Activated T-cell treated with anti-CD3 and anti-CD28 coated beads, Interleukin-2, amount 50 U/mL, for 4 hours (primary cell): ENCODE results near the gene NOL4L. TPM values are rescaled to one million over a fixed set of nuclear protein-coding genes. Genes with fewer than 3 reads are reported as not detected.

Experiments
- ATAC-seq, 2 donors: fragments of 200-7000 bp; cut with Tn5 transposase; one replicate each; pipeline ENCODE4 v1.10.0; 2021
- DNase-seq: peaks from one replicate; pipeline ENCODE4 v3.0.0-alpha.2; 2020
- H3K27me3 Mint-ChIP-seq: one replicate; pipeline ENCODE4 v1.8.0; 2021; ENCODE audit warnings: low read depth, mixed read lengths
- H3K36me3 Mint-ChIP-seq: one replicate; pipeline ENCODE4 v1.8.0; 2022; ENCODE audit warnings: mixed read lengths; ENCODE audit not compliant: insufficient read depth
- H3K4me1 Mint-ChIP-seq: one replicate; pipeline ENCODE4 v1.8.0; 2021; ENCODE audit warnings: low read depth, mixed read lengths
- H3K4me3 Mint-ChIP-seq: one replicate; pipeline ENCODE4 v1.8.0; 2021; ENCODE audit warnings: mild to moderate bottlenecking, moderate library complexity, mixed read lengths
- H3K9me3 Mint-ChIP-seq: one replicate; pipeline ENCODE4 v1.8.0; 2021; ENCODE audit warnings: mixed read lengths
- total RNA-seq, 3 donors: library from RNA; stranded (reverse); gene quantifications; one replicate each; pipeline ENCODE4 v1.2.1, GENCODE V29; 2021

NOL4L gene
- total RNA-seq, 3 donors from 2014 or later: 5.6 to 8.0 (median 6.3) TPM

GRCh38 chr20:32569018-32569379, 16.1 kb downstream of the NOL4L start:
- peaks cover 35% of the 10 kb centered on the region for H3K4me1 Mint-ChIP-seq
- peaks cover 3% of the 10 kb centered on the region for H3K36me3 Mint-ChIP-seq
- no peak for ATAC-seq
- H3K27me3 Mint-ChIP-seq: no peaks in the 10 kb centered on the region
- DNase-seq: no peak
- no peak overlapping the region for H3K4me3 Mint-ChIP-seq
- no peaks in the 10 kb centered on the region for H3K9me3 Mint-ChIP-seq

GRCh38 chr20:32567384-32568178, 17.6 kb downstream of the NOL4L start:
- Mint-ChIP-seq H3K27me3 (no peaks in the 10 kb centered on the region), H3K4me1 (peaks cover 32% of the 10 kb centered on the region)

GRCh38 chr20:32566379-32567374, 18.5 kb downstream of the NOL4L start:
- Mint-ChIP-seq H3K27me3 (no peaks in the 10 kb centered on the region), H3K4me1 (peaks cover 31% of the 10 kb centered on the region), H3K4me3 (no peak overlapping the region), H3K9me3 (no peaks in the 10 kb centered on the region), H3K36me3 (peaks cover 3% of the 10 kb centered on the region)
- DNase-seq (no peak), ATAC-seq (no peak)

More at GRCh38 chr20:32567384-32568178, 17.6 kb downstream of the NOL4L start:
- Mint-ChIP-seq H3K9me3 (no peaks in the 10 kb centered on the region), H3K4me3 (no peak overlapping the region), H3K36me3 (peaks cover 3% of the 10 kb centered on the region)
- ATAC-seq (no peak), DNase-seq (no peak)

- H3K27me3 Mint-ChIP-seq: no peaks in the 10 kb centered on the region
- H3K4me3 Mint-ChIP-seq: no peak overlapping the region
- H3K4me1 Mint-ChIP-seq: peaks cover 29% of the 10 kb centered on the region
- ATAC-seq (no peak), DNase-seq (no peak)
- no peaks in the 10 kb centered on the region for H3K9me3 Mint-ChIP-seq
- peaks cover 3% of the 10 kb centered on the region for H3K36me3 Mint-ChIP-seq
Measured at GRCh38 chr20:32565735-32566032, 19.4 kb downstream of the NOL4L start.

- Mint-ChIP-seq H3K9me3 (no peaks in the 10 kb centered on the region), H3K4me3 (no peak overlapping the region), H3K27me3 (no peaks in the 10 kb centered on the region), H3K36me3 (peaks cover 3% of the 10 kb centered on the region), H3K4me1 (peaks cover 29% of the 10 kb centered on the region)
- no peak for ATAC-seq
- no peak for DNase-seq
Measured at GRCh38 chr20:32564921-32565734, 20.0 kb downstream of the NOL4L start.

- H3K9me3 Mint-ChIP-seq: no peaks in the 10 kb centered on the region
- peaks cover 3% of the 10 kb centered on the region for H3K36me3 Mint-ChIP-seq
- no peak for DNase-seq
- H3K27me3 Mint-ChIP-seq: no peaks in the 10 kb centered on the region
- no peak for ATAC-seq
- H3K4me1 Mint-ChIP-seq: peaks cover 30% of the 10 kb centered on the region
- H3K4me3 Mint-ChIP-seq: no peak overlapping the region
Measured at GRCh38 chr20:32564440-32564839, 20.7 kb downstream of the NOL4L start.

- peaks cover 3% of the 10 kb centered on the region for H3K36me3 Mint-ChIP-seq
- H3K4me1 Mint-ChIP-seq: peaks cover 36% of the 10 kb centered on the region
- ATAC-seq (no peak), DNase-seq (no peak)
- H3K9me3 Mint-ChIP-seq: no peaks in the 10 kb centered on the region
- H3K4me3 Mint-ChIP-seq: no peak overlapping the region
- H3K27me3 Mint-ChIP-seq: no peaks in the 10 kb centered on the region
Measured at GRCh38 chr20:32563311-32564272, 21.5 kb downstream of the NOL4L start.

- no peak for ATAC-seq
- H3K4me1 Mint-ChIP-seq: peaks cover 43% of the 10 kb centered on the region
- H3K4me3 Mint-ChIP-seq: no peak overlapping the region
- DNase-seq: no peak
- peaks cover 3% of the 10 kb centered on the region for H3K36me3 Mint-ChIP-seq
- no peaks in the 10 kb centered on the region for H3K27me3 Mint-ChIP-seq
- H3K9me3 Mint-ChIP-seq: no peaks in the 10 kb centered on the region
Measured at GRCh38 chr20:32562495-32562911, 22.6 kb downstream of the NOL4L start.

- Mint-ChIP-seq H3K4me1 (peaks cover 51% of the 10 kb centered on the region), H3K9me3 (no peaks in the 10 kb centered on the region), H3K36me3 (peaks cover 5% of the 10 kb centered on the region), H3K27me3 (no peaks in the 10 kb centered on the region), H3K4me3 (no peak overlapping the region)
- ATAC-seq (peak; percentile 73 to 81), DNase-seq (no peak)
Measured at GRCh38 chr20:32560989-32561830, 23.9 kb downstream of the NOL4L start.

GRCh38 chr20:32560482-32560988, 24.6 kb downstream of the NOL4L start:
- Mint-ChIP-seq H3K27me3 (no peaks in the 10 kb centered on the region), H3K9me3 (no peaks in the 10 kb centered on the region), H3K4me1 (peaks cover 56% of the 10 kb centered on the region), H3K4me3 (no peak overlapping the region), H3K36me3 (peaks cover 5% of the 10 kb centered on the region)
- DNase-seq (no peak), ATAC-seq (peak; percentile 23 to 32)

GRCh38 chr20:32559753-32560380, 25.3 kb downstream of the NOL4L start:
- Mint-ChIP-seq H3K4me1 (peaks cover 61% of the 10 kb centered on the region), H3K27me3 (no peaks in the 10 kb centered on the region), H3K4me3 (no peak overlapping the region), H3K9me3 (no peaks in the 10 kb centered on the region), H3K36me3 (peaks cover 3% of the 10 kb centered on the region)
- no peak for DNase-seq
- no peak for ATAC-seq

GRCh38 chr20:32559205-32559752, 25.9 kb downstream of the NOL4L start:
- H3K27me3 Mint-ChIP-seq: no peaks in the 10 kb centered on the region
- H3K9me3 Mint-ChIP-seq: no peaks in the 10 kb centered on the region
- ATAC-seq (no peak), DNase-seq (no peak)
- peaks cover 66% of the 10 kb centered on the region for H3K4me1 Mint-ChIP-seq
- peaks cover 3% of the 10 kb centered on the region for H3K36me3 Mint-ChIP-seq
- H3K4me3 Mint-ChIP-seq: no peak overlapping the region
